ENCODE data around the gene ARMC10. TPM values are rescaled to one million over a fixed set of nuclear protein-coding genes. Genes with fewer than 3 reads are reported as not detected.

ARMC10 gene
- total and polyA plus RNA-seq, 9 of the 15 experiments (the other 6 are each of a cell fraction or from before 2014, with no cell fraction given) = 17.0 to 113 (median 72.6) TPM

DNA sequence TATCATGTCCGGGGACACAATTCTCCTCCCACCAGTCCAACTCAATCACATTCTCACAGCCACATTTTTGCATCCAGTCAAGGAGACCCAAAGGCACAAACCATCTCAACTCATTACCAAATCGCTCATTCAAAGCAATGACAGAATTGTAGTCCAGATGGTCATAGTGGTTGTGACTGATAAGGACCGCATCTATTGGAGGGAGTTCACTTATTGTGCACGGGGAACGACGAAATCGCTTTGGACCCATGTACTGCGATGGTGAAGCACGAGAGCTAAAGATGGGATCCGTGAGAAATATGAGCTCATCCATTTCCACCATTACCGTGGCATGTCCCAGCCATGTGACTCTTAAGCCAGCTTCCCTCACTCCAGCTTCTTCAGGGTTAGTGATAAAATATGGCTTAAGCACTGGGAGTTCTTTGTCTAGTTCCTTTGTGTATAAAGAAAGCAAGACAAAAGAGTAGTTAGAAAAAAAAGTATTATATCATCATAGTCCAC is 44.9 kb downstream of the ARMC10 start (continued):
- TF ChIP-seq FOSL1 (tag; conservative IDR thresholded peaks at IDR 0.05) = peak; percentile 60
- TF ChIP-seq TGIF2 (CRISPR knock-in tag; IDR thresholded peaks at IDR 0.05) = no peak
- TF ChIP-seq ADNP (tag; IDR thresholded peaks at IDR 0.05) = no peak
- TF ChIP-seq TCFL5 (CRISPR knock-in tag; conservative IDR thresholded peaks at IDR 0.05) = no peak
- TF ChIP-seq ZNF140 (CRISPR knock-in tag; IDR thresholded peaks at IDR 0.05) = no peak
- TF ChIP-seq PCBP2 (IDR thresholded peaks at IDR 0.05; ENCODE audit: low read depth, low read length, poor library complexity, severe bottlenecking) = no peak
- peak; percentile 82 for TF ChIP-seq ZKSCAN8 (CRISPR knock-in tag; IDR thresholded peaks at IDR 0.05)
- no peak for TF ChIP-seq ZZZ3 (IDR thresholded peaks at IDR 0.05)
- no peak for TF ChIP-seq HDAC8 (tag; IDR thresholded peaks at IDR 0.05)
- no peak for TF ChIP-seq ZNF23 (CRISPR knock-in tag; IDR thresholded peaks at IDR 0.05)
- no peak for TF ChIP-seq GTF3C2 (IDR thresholded peaks at IDR 0.05; ENCODE audit: borderline replicate concordance, extremely low read depth, insufficient read length)
- no peak for TF ChIP-seq HDAC6 (IDR thresholded peaks at IDR 0.05; ENCODE audit: low read depth, low read length)
- TF ChIP-seq BRF1 (IDR thresholded peaks at IDR 0.05; ENCODE audit: borderline replicate concordance, extremely low read depth, insufficient read length) = no peak
- peak; percentile 97 for TF ChIP-seq PML (IDR thresholded peaks at IDR 0.05; ENCODE audit: low read length)
- TF ChIP-seq EGR1 (conservative IDR thresholded peaks at IDR 0.05) = peak; percentile 80
- peak; percentile 88 for TF ChIP-seq FOXP1 (CRISPR knock-in tag; IDR thresholded peaks at IDR 0.05)
- TF ChIP-seq ZNF277 (CRISPR knock-in tag; IDR thresholded peaks at IDR 0.05; ENCODE audit: borderline replicate concordance) = no peak

Measured in K562 (cell line).